Measurements from ENCODE around the gene CD1B.
A peak's percentile ranks its signal among the peaks of the same experiment; 100 is the strongest.

DNA sequence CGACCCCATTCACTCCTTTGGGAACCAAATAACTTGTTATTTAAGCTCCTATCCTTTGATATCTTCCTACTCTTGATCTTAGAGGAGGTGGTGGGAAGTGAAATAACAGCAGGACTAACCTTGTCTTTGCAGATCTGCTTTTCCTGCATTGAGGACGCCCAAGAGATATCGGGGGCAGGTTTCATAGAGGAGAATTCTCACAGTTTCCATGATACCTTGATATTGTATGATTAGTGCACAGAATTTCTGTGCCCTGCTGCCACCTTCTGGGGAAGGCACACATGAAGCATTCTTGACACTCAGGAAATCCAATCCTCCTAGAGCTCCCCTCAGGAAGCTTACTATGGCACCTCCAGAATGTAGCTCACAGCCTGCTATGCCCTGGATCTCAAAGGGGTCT lies 1.6 kb downstream of the CD1B start:
- TF ChIP-seq, protein P1, sequence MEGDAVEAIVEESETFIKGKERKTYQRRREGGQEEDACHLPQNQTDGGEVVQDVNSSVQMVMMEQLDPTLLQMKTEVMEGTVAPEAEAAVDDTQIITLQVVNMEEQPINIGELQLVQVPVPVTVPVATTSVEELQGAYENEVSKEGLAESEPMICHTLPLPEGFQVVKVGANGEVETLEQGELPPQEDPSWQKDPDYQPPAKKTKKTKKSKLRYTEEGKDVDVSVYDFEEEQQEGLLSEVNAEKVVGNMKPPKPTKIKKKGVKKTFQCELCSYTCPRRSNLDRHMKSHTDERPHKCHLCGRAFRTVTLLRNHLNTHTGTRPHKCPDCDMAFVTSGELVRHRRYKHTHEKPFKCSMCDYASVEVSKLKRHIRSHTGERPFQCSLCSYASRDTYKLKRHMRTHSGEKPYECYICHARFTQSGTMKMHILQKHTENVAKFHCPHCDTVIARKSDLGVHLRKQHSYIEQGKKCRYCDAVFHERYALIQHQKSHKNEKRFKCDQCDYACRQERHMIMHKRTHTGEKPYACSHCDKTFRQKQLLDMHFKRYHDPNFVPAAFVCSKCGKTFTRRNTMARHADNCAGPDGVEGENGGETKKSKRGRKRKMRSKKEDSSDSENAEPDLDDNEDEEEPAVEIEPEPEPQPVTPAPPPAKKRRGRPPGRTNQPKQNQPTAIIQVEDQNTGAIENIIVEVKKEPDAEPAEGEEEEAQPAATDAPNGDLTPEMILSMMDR (IDR thresholded peaks at IDR 0.05 in 2 of 3, conservative IDR thresholded peaks at IDR 0.05 in 1 of 3; ENCODE audit: insufficient read depth in 2 of 3, low read depth in 1 of 3, low read length in 3 of 3) = peak in 1 of 3 experiments; percentile 28; a peak in 2 of 6 replicates
- TF ChIP-seq TOE1 (IDR thresholded peaks at IDR 0.05; ENCODE audit: borderline replicate concordance) (no peak), TOE1 (CRISPR knock-in tag; IDR thresholded peaks at IDR 0.05; ENCODE audit: borderline replicate concordance, low read depth) (no peak), ZNF324 (CRISPR knock-in tag; IDR thresholded peaks at IDR 0.05) (no peak), GTF2F1 (IDR thresholded peaks at IDR 0.05; ENCODE audit: low read depth, low read length) (no peak), EZH2 (IDR thresholded peaks at IDR 0.05; ENCODE audit: borderline replicate concordance, low read depth, low read length) (no peak)

Data from K562 (cell line).